ENCODE measurements around the gene DDI2. TPM values are rescaled to one million over a fixed set of nuclear protein-coding genes. Genes with fewer than 3 reads are reported as not detected.

Gene DDI2
- total and polyA plus RNA-seq, 10 of the 15 experiments (the other 5 are each of a cell fraction or from before 2014, with no cell fraction given): 3.3 to 33.1 (median 11.6) TPM

DNA sequence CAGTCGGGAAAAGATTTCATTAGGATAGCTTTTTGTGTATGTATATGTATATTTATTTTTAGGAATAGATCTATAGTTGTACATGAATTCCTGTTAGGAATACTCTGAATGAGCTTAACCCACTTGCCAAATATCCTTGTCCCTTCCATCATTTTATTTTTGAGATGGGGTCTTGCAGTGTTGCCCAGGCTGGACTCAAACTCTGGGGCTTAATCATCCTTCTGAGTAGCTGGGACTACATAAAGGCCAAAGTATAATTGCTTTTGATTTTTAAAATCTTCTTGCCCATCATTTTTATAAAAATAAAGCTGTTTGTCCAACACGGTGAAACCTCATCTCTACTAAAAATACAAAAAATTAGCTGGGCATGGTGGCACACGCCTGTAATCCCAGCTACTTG lies 46.7 kb downstream of the DDI2 start:
- SMC1A ChIA-PET (ENCODE audit: uncharacterized antibody, unreplicated experiment): interaction anchor here (0.5 to 3.0 kb wide), 9 partner anchors 8 to 207 kb away, joined by 3 to 13 read pairs (median 5); partner anchors contain the start of gene CELA2A
- no TSS peak for BruUV-seq (replicated peaks)
- DNase-seq (ENCODE audit: low read depth, low spot score) (no peak), ATAC-seq (no peak), FAIRE-seq (no peak)
- 98% methylated on average over 3 of the region's 3 CpGs for WGBS (ENCODE audit: insufficient coverage, insufficient replicate concordance, low lambda C conversion rate, missing lambda C conversion rate)
- no peaks in the 10 kb centered on the region for H4K20me1 ChIP-seq (ENCODE audit: control insufficient read depth, insufficient read depth)
- no peak overlapping the region for H3K27ac ChIP-seq (ENCODE audit: control insufficient read depth, insufficient read depth)
- H2AFZ ChIP-seq (ENCODE audit: control insufficient read depth, low read depth, low read length): no peak overlapping the region
- no peak overlapping the region for H3K4me3 ChIP-seq
- in situ Hi-C loops (cut with MboI) (no loop called here), intact Hi-C loops (cut with micrococcal nuclease; ENCODE audit: unreplicated experiment) (no loop called here)
- RAD21 ChIA-PET (ENCODE audit: unreplicated experiment): interaction anchor here (0.8 kb wide), 1 partner anchor 93 kb away, joined by 3 read pairs; no protein-coding TSS in a partner anchor
- no peaks in the 10 kb centered on the region for H3K27me3 ChIP-seq (replicated peaks in 1 of 2; ENCODE audit: control insufficient read depth in 2 of 2, insufficient read depth in 2 of 2, low read length in 1 of 2)
- H3K9me3 ChIP-seq (replicated peaks; ENCODE audit: control insufficient read depth, insufficient read depth, low read length): no peaks in the 10 kb centered on the region
- TF ChIP-seq, protein P1, sequence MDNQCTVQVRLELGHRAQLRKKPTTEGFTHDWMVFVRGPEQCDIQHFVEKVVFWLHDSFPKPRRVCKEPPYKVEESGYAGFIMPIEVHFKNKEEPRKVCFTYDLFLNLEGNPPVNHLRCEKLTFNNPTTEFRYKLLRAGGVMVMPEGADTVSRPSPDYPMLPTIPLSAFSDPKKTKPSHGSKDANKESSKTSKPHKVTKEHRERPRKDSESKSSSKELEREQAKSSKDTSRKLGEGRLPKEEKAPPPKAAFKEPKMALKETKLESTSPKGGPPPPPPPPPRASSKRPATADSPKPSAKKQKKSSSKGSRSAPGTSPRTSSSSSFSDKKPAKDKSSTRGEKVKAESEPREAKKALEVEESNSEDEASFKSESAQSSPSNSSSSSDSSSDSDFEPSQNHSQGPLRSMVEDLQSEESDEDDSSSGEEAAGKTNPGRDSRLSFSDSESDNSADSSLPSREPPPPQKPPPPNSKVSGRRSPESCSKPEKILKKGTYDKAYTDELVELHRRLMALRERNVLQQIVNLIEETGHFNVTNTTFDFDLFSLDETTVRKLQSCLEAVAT (IDR thresholded peaks at IDR 0.05): no peak
- TF ChIP-seq CBFB (IDR thresholded peaks at IDR 0.05; ENCODE audit: low read depth): no peak
- TF ChIP-seq, protein P2, sequence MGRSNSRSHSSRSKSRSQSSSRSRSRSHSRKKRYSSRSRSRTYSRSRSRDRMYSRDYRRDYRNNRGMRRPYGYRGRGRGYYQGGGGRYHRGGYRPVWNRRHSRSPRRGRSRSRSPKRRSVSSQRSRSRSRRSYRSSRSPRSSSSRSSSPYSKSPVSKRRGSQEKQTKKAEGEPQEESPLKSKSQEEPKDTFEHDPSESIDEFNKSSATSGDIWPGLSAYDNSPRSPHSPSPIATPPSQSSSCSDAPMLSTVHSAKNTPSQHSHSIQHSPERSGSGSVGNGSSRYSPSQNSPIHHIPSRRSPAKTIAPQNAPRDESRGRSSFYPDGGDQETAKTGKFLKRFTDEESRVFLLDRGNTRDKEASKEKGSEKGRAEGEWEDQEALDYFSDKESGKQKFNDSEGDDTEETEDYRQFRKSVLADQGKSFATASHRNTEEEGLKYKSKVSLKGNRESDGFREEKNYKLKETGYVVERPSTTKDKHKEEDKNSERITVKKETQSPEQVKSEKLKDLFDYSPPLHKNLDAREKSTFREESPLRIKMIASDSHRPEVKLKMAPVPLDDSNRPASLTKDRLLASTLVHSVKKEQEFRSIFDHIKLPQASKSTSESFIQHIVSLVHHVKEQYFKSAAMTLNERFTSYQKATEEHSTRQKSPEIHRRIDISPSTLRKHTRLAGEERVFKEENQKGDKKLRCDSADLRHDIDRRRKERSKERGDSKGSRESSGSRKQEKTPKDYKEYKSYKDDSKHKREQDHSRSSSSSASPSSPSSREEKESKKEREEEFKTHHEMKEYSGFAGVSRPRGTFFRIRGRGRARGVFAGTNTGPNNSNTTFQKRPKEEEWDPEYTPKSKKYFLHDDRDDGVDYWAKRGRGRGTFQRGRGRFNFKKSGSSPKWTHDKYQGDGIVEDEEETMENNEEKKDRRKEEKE (IDR thresholded peaks at IDR 0.05): no peak
- no peak for TF ChIP-seq ZNF207 (IDR thresholded peaks at IDR 0.05; ENCODE audit: borderline replicate concordance)
- TF ChIP-seq SUZ12 (IDR thresholded peaks at IDR 0.05; ENCODE audit: unreplicated experiment): no peak
- TF ChIP-seq FOXK2 (IDR thresholded peaks at IDR 0.05): no peak
- TF ChIP-seq TAF1 (IDR thresholded peaks at IDR 0.05; ENCODE audit: borderline replicate concordance, low read depth, low read length): no peak
- TF ChIP-seq MAX (IDR thresholded peaks at IDR 0.05; ENCODE audit: low read depth, low read length): no peak
- TF ChIP-seq CREB1 (IDR thresholded peaks at IDR 0.05; ENCODE audit: low read depth): no peak
- CTCF ChIA-PET: interaction anchor here (0.9 to 1.6 kb wide), 6 partner anchors 8 to 69 kb away, joined by 3 to 4 read pairs (median 4); no protein-coding TSS in a partner anchor
- no peaks in the 10 kb centered on the region for H3K4me1 ChIP-seq (ENCODE audit: control insufficient read depth, insufficient read depth, low read length)
- peaks cover 4 to 25% of the 10 kb centered on the region in 2 experiments for H3K36me3 ChIP-seq (ENCODE audit: control insufficient read depth in 2 of 2, insufficient read depth in 2 of 2, low read length in 1 of 2)
- POLR2A ChIA-PET: no interaction called here
- no peaks in the 10 kb centered on the region for H3K79me2 ChIP-seq (ENCODE audit: control insufficient read depth, insufficient read depth, low read length)
- H3K9ac ChIP-seq (ENCODE audit: control insufficient read depth, insufficient read depth, low read length): no peak overlapping the region
- no peak overlapping the region for H3K4me2 ChIP-seq (ENCODE audit: control insufficient read depth, insufficient read depth)

Data from GM12878 (cell line).